ENCODE data around the gene MBD5.

MBD5 gene

GRCh38 chr2:148475626-148476025 is 454.7 kb downstream of the MBD5 start:
- Histone ChIP-seq H3K18ac (ENCODE audit: low read length) (no peak overlapping the region), H2BK5ac (ENCODE audit: low read length) (no peak overlapping the region), H3K4me2 (ENCODE audit: insufficient read depth, low read length, poor library complexity, severe bottlenecking) (no peak overlapping the region), H3K27me3 (ENCODE audit: control insufficient read depth in 3 of 3, insufficient read depth in 3 of 3, low read depth in 1 of 3, low read length in 3 of 3) (no peaks in the 10 kb centered on the region), H3K36me3 (replicated peaks in 1 of 2; ENCODE audit: control insufficient read depth in 2 of 2, insufficient read depth in 2 of 2, low read length in 2 of 2) (no peaks in the 10 kb centered on the region), H2BK12ac (ENCODE audit: low read length) (no peak overlapping the region), H3K4me3 (ENCODE audit: low read length in 2 of 2) (no peak overlapping the region), H2BK120ac (ENCODE audit: low read depth, low read length) (no peak overlapping the region), H3K4me1 (ENCODE audit: control insufficient read depth in 2 of 2, insufficient read depth in 1 of 2, low read depth in 1 of 2, low read length in 2 of 2) (no peaks in the 10 kb centered on the region), H3K4ac (ENCODE audit: low read length) (no peak overlapping the region), H4K8ac (ENCODE audit: low read depth, low read length) (no peak overlapping the region), H3K14ac (ENCODE audit: low read length) (no peak overlapping the region), H3K9ac (ENCODE audit: low read depth, low read length, poor library complexity) (no peak overlapping the region), H2AFZ (ENCODE audit: low read length) (no peak overlapping the region), H3K23ac (ENCODE audit: low read depth, low read length, poor library complexity) (no peak overlapping the region), H2BK15ac (ENCODE audit: low read length) (no peak overlapping the region), H3K79me1 (ENCODE audit: low read depth, low read length) (no peaks in the 10 kb centered on the region), H2AK5ac (ENCODE audit: low read depth, low read length) (no peak overlapping the region), H3K27ac (replicated peaks; ENCODE audit: low read length) (no peak overlapping the region), H4K91ac (ENCODE audit: low read depth, low read length, poor library complexity) (no peak overlapping the region), H3K9me3 (replicated peaks in 1 of 2; ENCODE audit: control insufficient read depth in 2 of 2, insufficient read depth in 1 of 2, low read depth in 1 of 2, low read length in 2 of 2) (no peaks in the 10 kb centered on the region)
- no peak for DNase-seq (ENCODE audit: low spot score)
- WGBS, 2 donors (ENCODE audit: extremely low coverage in 2 of 2, insufficient read length in 2 of 2, insufficient replicate concordance in 1 of 2): no CpG with 5 or more reads among the region's 1 CpG

GRCh38 chr2:148479398-148479797 is 458.5 kb downstream of the MBD5 start:
- DNase-seq (ENCODE audit: low spot score): no peak

GRCh38 chr2:148483665-148484064 is 462.8 kb downstream of the MBD5 start:
- H3K4me1 ChIP-seq (ENCODE audit: control insufficient read depth in 2 of 2, insufficient read depth in 1 of 2, low read depth in 1 of 2, low read length in 2 of 2): peaks cover 0 to 7% of the 10 kb centered on the region in 2 donors
- WGBS, 2 donors (ENCODE audit: extremely low coverage in 2 of 2, insufficient read length in 2 of 2, insufficient replicate concordance in 1 of 2): no CpG with 5 or more reads among the region's 4 CpGs
- no peaks in the 10 kb centered on the region for H3K36me3 ChIP-seq (replicated peaks in 1 of 2; ENCODE audit: control insufficient read depth in 2 of 2, insufficient read depth in 2 of 2, low read length in 2 of 2)
- H4K91ac ChIP-seq (ENCODE audit: low read depth, low read length, poor library complexity): no peak overlapping the region
- H2BK15ac ChIP-seq (ENCODE audit: low read length): no peak overlapping the region
- no peak overlapping the region for H3K4me2 ChIP-seq (ENCODE audit: insufficient read depth, low read length, poor library complexity, severe bottlenecking)
- no peak overlapping the region for H3K18ac ChIP-seq (ENCODE audit: low read length)
- no peak overlapping the region for H4K8ac ChIP-seq (ENCODE audit: low read depth, low read length)
- no peaks in the 10 kb centered on the region for H3K27me3 ChIP-seq (ENCODE audit: control insufficient read depth in 3 of 3, insufficient read depth in 3 of 3, low read depth in 1 of 3, low read length in 3 of 3)
- no peak overlapping the region for H2AK5ac ChIP-seq (ENCODE audit: low read depth, low read length)
- no peak overlapping the region for H2AFZ ChIP-seq (ENCODE audit: low read length)
- no peak for DNase-seq (ENCODE audit: low spot score)
- H3K14ac ChIP-seq (ENCODE audit: low read length): no peak overlapping the region
- no peak overlapping the region for H3K4me3 ChIP-seq (ENCODE audit: low read length in 2 of 2)
- H3K27ac ChIP-seq (replicated peaks; ENCODE audit: low read length): no peak overlapping the region
- H3K9ac ChIP-seq (ENCODE audit: low read depth, low read length, poor library complexity): no peak overlapping the region
- H2BK5ac ChIP-seq (ENCODE audit: low read length): no peak overlapping the region
- H3K9me3 ChIP-seq (replicated peaks in 1 of 2; ENCODE audit: control insufficient read depth in 2 of 2, insufficient read depth in 1 of 2, low read depth in 1 of 2, low read length in 2 of 2): no peaks in the 10 kb centered on the region
- no peaks in the 10 kb centered on the region for H3K79me1 ChIP-seq (ENCODE audit: low read depth, low read length)
- H3K4ac ChIP-seq (ENCODE audit: low read length): no peak overlapping the region
- H2BK12ac ChIP-seq (ENCODE audit: low read length): no peak overlapping the region
- no peak overlapping the region for H3K23ac ChIP-seq (ENCODE audit: low read depth, low read length, poor library complexity)
- no peak overlapping the region for H2BK120ac ChIP-seq (ENCODE audit: low read depth, low read length)

More at GRCh38 chr2:148479398-148479797, 458.5 kb downstream of the MBD5 start:
- Histone ChIP-seq H3K9ac (ENCODE audit: low read depth, low read length, poor library complexity) (no peak overlapping the region), H3K27me3 (ENCODE audit: control insufficient read depth in 3 of 3, insufficient read depth in 3 of 3, low read depth in 1 of 3, low read length in 3 of 3) (no peaks in the 10 kb centered on the region), H3K23ac (ENCODE audit: low read depth, low read length, poor library complexity) (no peak overlapping the region), H4K91ac (ENCODE audit: low read depth, low read length, poor library complexity) (no peak overlapping the region), H3K4me1 (ENCODE audit: control insufficient read depth in 2 of 2, insufficient read depth in 1 of 2, low read depth in 1 of 2, low read length in 2 of 2) (peaks cover 0 to 7% of the 10 kb centered on the region in 2 donors), H3K27ac (replicated peaks; ENCODE audit: low read length) (no peak overlapping the region), H2BK120ac (ENCODE audit: low read depth, low read length) (no peak overlapping the region), H3K4me3 (ENCODE audit: low read length in 2 of 2) (no peak overlapping the region), H2AFZ (ENCODE audit: low read length) (no peak overlapping the region), H2BK12ac (ENCODE audit: low read length) (no peak overlapping the region), H3K4ac (ENCODE audit: low read length) (no peak overlapping the region), H3K18ac (ENCODE audit: low read length) (no peak overlapping the region), H2BK15ac (ENCODE audit: low read length) (no peak overlapping the region), H3K14ac (ENCODE audit: low read length) (no peak overlapping the region), H3K36me3 (replicated peaks in 1 of 2; ENCODE audit: control insufficient read depth in 2 of 2, insufficient read depth in 2 of 2, low read length in 2 of 2) (no peaks in the 10 kb centered on the region), H2BK5ac (ENCODE audit: low read length) (no peak overlapping the region), H3K79me1 (ENCODE audit: low read depth, low read length) (no peaks in the 10 kb centered on the region), H4K8ac (ENCODE audit: low read depth, low read length) (no peak overlapping the region), H2AK5ac (ENCODE audit: low read depth, low read length) (no peak overlapping the region), H3K9me3 (replicated peaks in 1 of 2; ENCODE audit: control insufficient read depth in 2 of 2, insufficient read depth in 1 of 2, low read depth in 1 of 2, low read length in 2 of 2) (no peaks in the 10 kb centered on the region), H3K4me2 (ENCODE audit: insufficient read depth, low read length, poor library complexity, severe bottlenecking) (no peak overlapping the region)
- WGBS, 2 donors (ENCODE audit: extremely low coverage in 2 of 2, insufficient read length in 2 of 2, insufficient replicate concordance in 1 of 2): no CpG with 5 or more reads among the region's 3 CpGs

GRCh38 chr2:148484066-148484465 is 463.2 kb downstream of the MBD5 start:
- Histone ChIP-seq H2AK5ac (ENCODE audit: low read depth, low read length) (no peak overlapping the region), H3K79me1 (ENCODE audit: low read depth, low read length) (no peaks in the 10 kb centered on the region), H2BK15ac (ENCODE audit: low read length) (no peak overlapping the region), H2BK120ac (ENCODE audit: low read depth, low read length) (no peak overlapping the region), H3K4ac (ENCODE audit: low read length) (no peak overlapping the region), H3K4me1 (ENCODE audit: control insufficient read depth in 2 of 2, insufficient read depth in 1 of 2, low read depth in 1 of 2, low read length in 2 of 2) (peaks cover 0 to 7% of the 10 kb centered on the region in 2 donors), H3K36me3 (replicated peaks in 1 of 2; ENCODE audit: control insufficient read depth in 2 of 2, insufficient read depth in 2 of 2, low read length in 2 of 2) (no peaks in the 10 kb centered on the region), H3K14ac (ENCODE audit: low read length) (no peak overlapping the region), H2BK12ac (ENCODE audit: low read length) (no peak overlapping the region), H3K27ac (replicated peaks; ENCODE audit: low read length) (no peak overlapping the region), H4K91ac (ENCODE audit: low read depth, low read length, poor library complexity) (no peak overlapping the region), H3K27me3 (ENCODE audit: control insufficient read depth in 3 of 3, insufficient read depth in 3 of 3, low read depth in 1 of 3, low read length in 3 of 3) (no peaks in the 10 kb centered on the region), H3K9me3 (replicated peaks in 1 of 2; ENCODE audit: control insufficient read depth in 2 of 2, insufficient read depth in 1 of 2, low read depth in 1 of 2, low read length in 2 of 2) (no peaks in the 10 kb centered on the region), H3K9ac (ENCODE audit: low read depth, low read length, poor library complexity) (no peak overlapping the region), H2BK5ac (ENCODE audit: low read length) (no peak overlapping the region), H3K4me3 (ENCODE audit: low read length in 2 of 2) (no peak overlapping the region), H4K8ac (ENCODE audit: low read depth, low read length) (no peak overlapping the region), H3K23ac (ENCODE audit: low read depth, low read length, poor library complexity) (no peak overlapping the region), H3K4me2 (ENCODE audit: insufficient read depth, low read length, poor library complexity, severe bottlenecking) (no peak overlapping the region), H3K18ac (ENCODE audit: low read length) (no peak overlapping the region), H2AFZ (ENCODE audit: low read length) (no peak overlapping the region)
- WGBS, 2 donors (ENCODE audit: extremely low coverage in 2 of 2, insufficient read length in 2 of 2, insufficient replicate concordance in 1 of 2): 100% methylated on average over 1 of the region's 1 CpG; no CpG with 5 or more reads in 1 of the 2 donors
- DNase-seq (ENCODE audit: low spot score): no peak
